ENCODE results near the gene KASH5. TPM values are rescaled to one million over a fixed set of nuclear protein-coding genes. Genes with fewer than 3 reads are reported as not detected.

The KASH5 gene
- total and polyA plus RNA-seq, 2 of the 13 experiments (the other 11 are each of a cell fraction or from before 2014, with no cell fraction given): not detected

DNA sequence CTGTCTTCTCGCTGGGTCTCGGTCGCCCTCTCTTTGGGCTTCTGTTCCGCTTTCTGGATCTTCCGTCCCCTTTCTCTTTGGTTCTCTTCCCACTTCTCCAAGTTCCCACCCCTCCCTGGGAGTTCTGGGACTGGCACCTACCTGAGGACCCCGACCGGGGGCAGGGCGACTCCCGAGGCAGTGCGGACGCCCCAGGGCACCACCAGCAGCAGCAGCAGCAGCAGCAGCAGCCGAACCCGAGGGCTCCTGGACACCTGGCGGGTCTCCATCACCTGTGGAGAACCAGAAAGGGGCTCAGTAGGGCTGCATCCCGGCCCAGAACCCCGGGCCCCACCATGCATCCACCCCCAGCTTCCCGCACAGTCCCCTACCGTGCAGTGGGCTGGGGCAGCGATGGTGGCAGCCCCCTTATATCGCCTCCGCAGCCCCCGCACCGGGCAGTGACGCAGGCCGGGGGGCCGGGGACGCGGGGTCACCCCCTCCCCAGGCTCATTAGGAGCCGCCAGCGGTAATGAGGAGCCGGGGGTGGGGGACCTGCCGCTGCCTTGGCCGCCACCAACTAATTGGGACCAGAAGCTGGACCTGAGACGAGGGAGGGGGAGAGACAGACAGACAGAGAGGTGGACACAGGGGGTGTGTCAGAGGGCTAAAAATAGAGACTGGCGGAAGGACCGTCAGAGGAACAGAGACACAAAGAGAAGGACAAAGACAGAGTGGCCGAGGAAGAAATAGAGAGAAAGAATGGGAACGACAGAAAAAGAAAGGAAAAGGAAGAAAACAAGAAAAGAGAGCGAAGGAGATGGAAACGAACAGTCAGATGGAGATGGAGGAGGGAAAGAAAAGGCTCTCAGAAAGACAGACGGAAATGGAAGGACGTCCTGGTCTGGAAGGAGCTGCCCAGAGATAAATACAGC, 35.3 kb downstream of the KASH5 start, which contains the start of gene PTH2:
Gene PTH2 (minus strand): TSS at position 371 of the 914 bp plus-strand sequence. CDS start 102 bp downstream, at position 269.
- H3K4me3 ChIP-seq (replicated peaks in 1 of 3; ENCODE audit: insufficient read depth in 1 of 3, low read depth in 2 of 3, low read length in 3 of 3): peak within 1 kb of the TSS in 1 of 3 experiments; percentile 26; a peak in 1 of 6 replicates
- TF ChIP-seq ZMYM3 (CRISPR knock-in tag; IDR thresholded peaks at IDR 0.05) (no peak), ZNF138 (CRISPR knock-in tag; IDR thresholded peaks at IDR 0.05; ENCODE audit: low read depth) (no peak), KAT7 (CRISPR knock-in tag; IDR thresholded peaks at IDR 0.05; ENCODE audit: borderline replicate concordance) (no peak), AHR (CRISPR knock-in tag; IDR thresholded peaks at IDR 0.05) (no peak), ZNF549 (CRISPR knock-in tag; IDR thresholded peaks at IDR 0.05) (no peak), ZFP90 (CRISPR knock-in tag; IDR thresholded peaks at IDR 0.05; ENCODE audit: borderline replicate concordance) (no peak), EP300 (IDR thresholded peaks at IDR 0.05; ENCODE audit: low read depth in 2 of 2, low read length in 2 of 2) (no peak), EP300 (CRISPR knock-in tag; IDR thresholded peaks at IDR 0.05; ENCODE audit: borderline replicate concordance) (no peak), JUNB (CRISPR knock-in tag; IDR thresholded peaks at IDR 0.05; ENCODE audit: borderline replicate concordance) (no peak), NCOA5 (CRISPR knock-in tag; IDR thresholded peaks at IDR 0.05) (no peak)
- TF ChIP-seq, protein P1, sequence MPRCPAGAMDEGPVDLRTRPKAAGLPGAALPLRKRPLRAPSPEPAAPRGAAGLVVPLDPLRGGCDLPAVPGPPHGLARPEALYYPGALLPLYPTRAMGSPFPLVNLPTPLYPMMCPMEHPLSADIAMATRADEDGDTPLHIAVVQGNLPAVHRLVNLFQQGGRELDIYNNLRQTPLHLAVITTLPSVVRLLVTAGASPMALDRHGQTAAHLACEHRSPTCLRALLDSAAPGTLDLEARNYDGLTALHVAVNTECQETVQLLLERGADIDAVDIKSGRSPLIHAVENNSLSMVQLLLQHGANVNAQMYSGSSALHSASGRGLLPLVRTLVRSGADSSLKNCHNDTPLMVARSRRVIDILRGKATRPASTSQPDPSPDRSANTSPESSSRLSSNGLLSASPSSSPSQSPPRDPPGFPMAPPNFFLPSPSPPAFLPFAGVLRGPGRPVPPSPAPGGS (CRISPR knock-in tag; IDR thresholded peaks at IDR 0.05): no peak
- TF ChIP-seq, protein P2, sequence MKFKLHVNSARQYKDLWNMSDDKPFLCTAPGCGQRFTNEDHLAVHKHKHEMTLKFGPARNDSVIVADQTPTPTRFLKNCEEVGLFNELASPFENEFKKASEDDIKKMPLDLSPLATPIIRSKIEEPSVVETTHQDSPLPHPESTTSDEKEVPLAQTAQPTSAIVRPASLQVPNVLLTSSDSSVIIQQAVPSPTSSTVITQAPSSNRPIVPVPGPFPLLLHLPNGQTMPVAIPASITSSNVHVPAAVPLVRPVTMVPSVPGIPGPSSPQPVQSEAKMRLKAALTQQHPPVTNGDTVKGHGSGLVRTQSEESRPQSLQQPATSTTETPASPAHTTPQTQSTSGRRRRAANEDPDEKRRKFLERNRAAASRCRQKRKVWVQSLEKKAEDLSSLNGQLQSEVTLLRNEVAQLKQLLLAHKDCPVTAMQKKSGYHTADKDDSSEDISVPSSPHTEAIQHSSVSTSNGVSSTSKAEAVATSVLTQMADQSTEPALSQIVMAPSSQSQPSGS (CRISPR knock-in tag; IDR thresholded peaks at IDR 0.05): no peak
- TF ChIP-seq, protein P3, sequence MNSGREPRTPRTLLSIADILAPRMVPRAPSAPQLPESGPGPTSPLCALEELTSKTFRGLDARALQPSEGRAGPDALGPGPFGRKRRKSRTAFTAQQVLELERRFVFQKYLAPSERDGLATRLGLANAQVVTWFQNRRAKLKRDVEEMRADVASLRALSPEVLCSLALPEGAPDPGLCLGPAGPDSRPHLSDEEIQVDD (CRISPR knock-in tag; IDR thresholded peaks at IDR 0.05; ENCODE audit: borderline replicate concordance): no peak
- TF ChIP-seq, protein P4, sequence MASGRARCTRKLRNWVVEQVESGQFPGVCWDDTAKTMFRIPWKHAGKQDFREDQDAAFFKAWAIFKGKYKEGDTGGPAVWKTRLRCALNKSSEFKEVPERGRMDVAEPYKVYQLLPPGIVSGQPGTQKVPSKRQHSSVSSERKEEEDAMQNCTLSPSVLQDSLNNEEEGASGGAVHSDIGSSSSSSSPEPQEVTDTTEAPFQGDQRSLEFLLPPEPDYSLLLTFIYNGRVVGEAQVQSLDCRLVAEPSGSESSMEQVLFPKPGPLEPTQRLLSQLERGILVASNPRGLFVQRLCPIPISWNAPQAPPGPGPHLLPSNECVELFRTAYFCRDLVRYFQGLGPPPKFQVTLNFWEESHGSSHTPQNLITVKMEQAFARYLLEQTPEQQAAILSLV (CRISPR knock-in tag; IDR thresholded peaks at IDR 0.05; ENCODE audit: borderline replicate concordance): no peak
- ChIA-PET POLR2A (no interaction called here), CTCF (ENCODE audit: low intra/inter-chr PET ratio, low total read pairs) (no interaction called here)
- FAIRE-seq: no peak
- H3K27me3 ChIP-seq (ENCODE audit: control insufficient read depth in 1 of 2, insufficient read depth in 2 of 2, low read length in 2 of 2): peaks cover 16 to 87% of the 10 kb centered on the region in 2 experiments
- H3K79me2 ChIP-seq (ENCODE audit: insufficient read depth, low read length): no peaks in the 10 kb centered on the region
- no peak for ATAC-seq
- DNase-seq (ENCODE audit: low spot score): no peak
- H3K27ac ChIP-seq (ENCODE audit: extremely low read length, insufficient read depth, low read length): no peak within 1 kb of the TSS
- 0 out of 2 replicates have a peak within 1 kb of the TSS, but pooled peaks have one; percentile 2 for H3K4me2 ChIP-seq (ENCODE audit: low read depth, low read length)
- 24% methylated on average over 37 of the region's 42 CpGs for WGBS (ENCODE audit: low lambda C conversion rate)
- H3K4me1 ChIP-seq (ENCODE audit: insufficient read depth, low read length): peaks cover 13% of the 10 kb centered on the region
- in situ Hi-C loops (cut with HindIII; ENCODE audit: extremely low pct_ligation_motif_present, low pct_unique_long_range_greater_than_20kb) (no loop called here), intact Hi-C loops (cut with micrococcal nuclease; ENCODE audit: unreplicated experiment) (no loop called here)
- no peak within 1 kb of the TSS for H3K9ac ChIP-seq (ENCODE audit: insufficient read depth, low read depth, low read length)
- H3K9me3 ChIP-seq (ENCODE audit: low read length): no peaks in the 10 kb centered on the region
- H3K36me3 ChIP-seq (replicated peaks in 1 of 2; ENCODE audit: control insufficient read depth in 1 of 2, insufficient read depth in 2 of 2, low read length in 2 of 2): no peaks in the 10 kb centered on the region
- H4K20me1 ChIP-seq (ENCODE audit: insufficient read depth, low read length): no peaks in the 10 kb centered on the region
- BruUV-seq (replicated peaks): no TSS peak
- no peak within 1 kb of the TSS for H2AFZ ChIP-seq (ENCODE audit: low read length)

Measured in HepG2 (cell line).